Keratinocyte (primary cell): ENCODE measurements around the gene GBA3. TPM values are rescaled to one million over a fixed set of nuclear protein-coding genes. Genes with fewer than 3 reads are reported as not detected.

ENCODE experiments used
- DNase-seq: peaks from one replicate; pipeline ENCODE4 v3.0.0-alpha.2; 2011; ENCODE audit warnings: low read depth, missing footprints, low spot score
- FAIRE-seq: peaks from 2 replicates; lab custom pipeline; 2011; peaks lifted over from hg19 to GRCh38; lab: Jason Lieb, UNC
- H2AFZ ChIP-seq: 2 replicates; pipeline ENCODE4 v1.6.0; 2012; ENCODE audit warnings: low read length, control low read depth, inconsistent platforms; ENCODE audit not compliant: control insufficient read depth
- H3K27ac ChIP-seq: 2 replicates; pipeline ENCODE4 v1.5.1; 2011; ENCODE audit warnings: low read length; ENCODE audit not compliant: control insufficient read depth, insufficient read depth
- H3K27me3 ChIP-seq: 3 replicates; pipeline ENCODE4 v1.6.0; 2011; ENCODE audit warnings: low read length; ENCODE audit not compliant: control insufficient read depth, insufficient read depth; ENCODE audit errors: extremely low read depth
- H3K36me3 ChIP-seq, 2 experiments: 2 replicates in 1 of 2; 3 replicates in 1 of 2; pipeline ENCODE4 v1.5.1; 2011; ENCODE audit warnings: low read length in 2 of 2, mild to moderate bottlenecking in 1 of 2; ENCODE audit not compliant: control insufficient read depth in 2 of 2, insufficient read depth in 2 of 2; ENCODE audit errors: extremely low read depth in 1 of 2
- H3K4me1 ChIP-seq: 3 replicates; pipeline ENCODE4 v1.5.1; 2011; ENCODE audit warnings: low read length; ENCODE audit not compliant: control insufficient read depth, insufficient read depth; ENCODE audit errors: extremely low read depth
- H3K4me2 ChIP-seq: 3 replicates; pipeline ENCODE4 v1.6.0; 2011; ENCODE audit warnings: low read depth, low read length; ENCODE audit not compliant: control insufficient read depth, insufficient read depth; ENCODE audit errors: extremely low read depth
- H3K4me3 ChIP-seq, 3 experiments: fragments of 200-600 bp in 1 of 3; sonication (generic) in 1 of 3; 2 replicates in 2 of 3; 3 replicates in 1 of 3; pipeline ENCODE4 v1.5.1; 2011 to 2016; ENCODE audit warnings: low read length in 3 of 3, mild to moderate bottlenecking in 3 of 3, control low read depth in 2 of 3, inconsistent platforms in 1 of 3, low read depth in 1 of 3, mixed read lengths in 1 of 3, mixed run types in 1 of 3, moderate library complexity in 1 of 3; ENCODE audit not compliant: control insufficient read depth in 2 of 3, insufficient read depth in 2 of 3; ENCODE audit errors: extremely low read depth in 1 of 3
- H3K79me2 ChIP-seq: 2 replicates; pipeline ENCODE4 v1.6.0; 2012; ENCODE audit warnings: low read length; ENCODE audit not compliant: control insufficient read depth, insufficient read depth
- H3K9ac ChIP-seq: 3 replicates; pipeline ENCODE4 v1.6.0; 2011; ENCODE audit warnings: low read length; ENCODE audit not compliant: control insufficient read depth, insufficient read depth; ENCODE audit errors: extremely low read depth
- H3K9me1 ChIP-seq: 3 replicates; pipeline ENCODE4 v1.6.0; 2011; ENCODE audit warnings: low read length; ENCODE audit not compliant: control insufficient read depth, insufficient read depth; ENCODE audit errors: extremely low read depth
- H3K9me3 ChIP-seq: 2 replicates; pipeline ENCODE4 v1.5.1; 2012; ENCODE audit warnings: low read depth, low read length; ENCODE audit not compliant: control insufficient read depth
- H4K20me1 ChIP-seq: 3 replicates; pipeline ENCODE4 v1.6.0; 2011; ENCODE audit warnings: low read length; ENCODE audit not compliant: control insufficient read depth, insufficient read depth; ENCODE audit errors: extremely low read depth
- EZH2 ChIP-seq: IDR thresholded peaks from one replicate; pipeline ENCODE4 v1.6.1; 2012; ENCODE audit warnings: inconsistent platforms, mild to moderate bottlenecking, low read length, moderate library complexity
- dilution Hi-C: fragments of 300-500 bp; cut with MboI; formaldehyde crosslinking; loops from one replicate; pipeline ENCODE4 v1.7.0; 2020; ENCODE audit warnings: low sequenced_read_pairs; ENCODE audit not compliant: extremely low pct_ligation_motif_present
- polyA plus RNA-seq, 5 experiments: library from polyadenylated mRNA; depleted of rRNA in 3 of 5; stranded (reverse) in 3 of 5; stranded (forward) in 1 of 5; unstranded in 1 of 5; fragments of >200 nt; gene quantifications; 1 replicate in 1 of 5; 2 replicates in 3 of 5; 3 replicates in 1 of 5; pipeline versions ENCODE4 v1.2.1 to v1.2.3, GENCODE V29; 2011 to 2012; ENCODE audit warnings: missing spikeins in 2 of 5, low read depth in 1 of 5, low replicate concordance in 1 of 5
- TF ChIP-seq, protein P1 (sequence below), 3 experiments: IDR thresholded peaks in 1 of 3; conservative IDR thresholded peaks in 1 of 3; optimal IDR thresholded peaks in 1 of 3; 2 replicates in 2 of 3; 3 replicates in 1 of 3; pipeline versions ENCODE3 to v1.5.1; 2011; ENCODE audit warnings: low read length in 3 of 3, mild to moderate bottlenecking in 3 of 3, moderate library complexity in 2 of 3, control low read depth in 1 of 3, inconsistent platforms in 1 of 3; ENCODE audit not compliant: insufficient read depth in 2 of 3; ENCODE audit errors: extremely low read depth in 1 of 3

Gene GBA3
- polyA plus RNA-seq, 1 donor (not counting 4 experiments of a cell fraction or from before 2014, with no cell fraction given) = not detected

- Histone ChIP-seq H3K4me1 (no peaks in the 10 kb centered on the region), H3K9me3 (no peaks in the 10 kb centered on the region), H3K27me3 (no peaks in the 10 kb centered on the region), H2AFZ (no peak overlapping the region), H3K9me1 (no peaks in the 10 kb centered on the region), H3K36me3 (no peaks in the 10 kb centered on the region), H3K27ac (no peak overlapping the region), H3K4me3 (no peak overlapping the region), H3K79me2 (no peaks in the 10 kb centered on the region), H3K4me2 (no peak overlapping the region), H4K20me1 (no peaks in the 10 kb centered on the region), H3K9ac (no peak overlapping the region)
- dilution Hi-C loops = no loop called here
- TF ChIP-seq, protein P1, sequence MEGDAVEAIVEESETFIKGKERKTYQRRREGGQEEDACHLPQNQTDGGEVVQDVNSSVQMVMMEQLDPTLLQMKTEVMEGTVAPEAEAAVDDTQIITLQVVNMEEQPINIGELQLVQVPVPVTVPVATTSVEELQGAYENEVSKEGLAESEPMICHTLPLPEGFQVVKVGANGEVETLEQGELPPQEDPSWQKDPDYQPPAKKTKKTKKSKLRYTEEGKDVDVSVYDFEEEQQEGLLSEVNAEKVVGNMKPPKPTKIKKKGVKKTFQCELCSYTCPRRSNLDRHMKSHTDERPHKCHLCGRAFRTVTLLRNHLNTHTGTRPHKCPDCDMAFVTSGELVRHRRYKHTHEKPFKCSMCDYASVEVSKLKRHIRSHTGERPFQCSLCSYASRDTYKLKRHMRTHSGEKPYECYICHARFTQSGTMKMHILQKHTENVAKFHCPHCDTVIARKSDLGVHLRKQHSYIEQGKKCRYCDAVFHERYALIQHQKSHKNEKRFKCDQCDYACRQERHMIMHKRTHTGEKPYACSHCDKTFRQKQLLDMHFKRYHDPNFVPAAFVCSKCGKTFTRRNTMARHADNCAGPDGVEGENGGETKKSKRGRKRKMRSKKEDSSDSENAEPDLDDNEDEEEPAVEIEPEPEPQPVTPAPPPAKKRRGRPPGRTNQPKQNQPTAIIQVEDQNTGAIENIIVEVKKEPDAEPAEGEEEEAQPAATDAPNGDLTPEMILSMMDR (optimal IDR thresholded peaks at IDR 0.05 in 1 of 3, IDR thresholded peaks at IDR 0.05 in 1 of 3, conservative IDR thresholded peaks at IDR 0.05 in 1 of 3; ENCODE audit: extremely low read depth in 1 of 3, insufficient read depth in 2 of 3, low read length in 3 of 3) = no peak
- TF ChIP-seq EZH2 = no peak
- no peak for FAIRE-seq
- no peak for DNase-seq
These were observed 42.0 kb upstream of the GBA3 start for GRCh38 chr4:22650771-22651170.

DNA sequence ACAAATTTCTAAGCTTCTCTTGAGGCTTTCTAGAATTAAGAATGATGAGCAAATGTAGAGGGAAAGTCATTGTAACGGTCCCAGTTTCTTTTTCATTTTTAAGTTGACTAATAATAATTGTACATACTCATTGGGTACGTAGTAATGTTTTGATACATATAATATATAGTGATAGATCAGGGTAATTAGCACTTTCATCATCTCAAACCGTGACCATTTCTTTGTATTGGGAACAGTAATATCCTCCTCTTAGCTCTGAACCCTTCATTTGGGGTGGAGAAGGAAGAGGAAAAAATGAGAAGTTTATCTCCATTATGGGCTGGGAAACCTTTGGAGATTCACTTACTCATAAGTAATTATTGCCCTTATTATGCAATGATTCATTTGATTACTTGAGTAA, 39.0 kb upstream of the GBA3 start:
- Histone ChIP-seq H3K27me3 (no peaks in the 10 kb centered on the region), H3K9me1 (no peaks in the 10 kb centered on the region), H3K27ac (no peak overlapping the region), H3K4me3 (no peak overlapping the region), H3K4me1 (no peaks in the 10 kb centered on the region), H4K20me1 (no peaks in the 10 kb centered on the region), H3K79me2 (no peaks in the 10 kb centered on the region), H2AFZ (no peak overlapping the region), H3K36me3 (no peaks in the 10 kb centered on the region), H3K9me3 (no peaks in the 10 kb centered on the region), H3K4me2 (no peak overlapping the region), H3K9ac (no peak overlapping the region)
- dilution Hi-C loops = no loop called here
- TF ChIP-seq, protein P1 (optimal IDR thresholded peaks at IDR 0.05 in 1 of 3, IDR thresholded peaks at IDR 0.05 in 1 of 3, conservative IDR thresholded peaks at IDR 0.05 in 1 of 3; ENCODE audit: extremely low read depth in 1 of 3, insufficient read depth in 2 of 3, low read length in 3 of 3) = no peak
- TF ChIP-seq EZH2 = no peak
- DNase-seq = no peak
- no peak for FAIRE-seq
